H1 (cell line): ENCODE results near the gene DDHD1. TPM values are rescaled to one million over a fixed set of nuclear protein-coding genes. Genes with fewer than 3 reads are reported as not detected.

Experiments used
- CTCF ChIA-PET: fragments of 300-600 bp; sonication (Branson Sonifier 250); formaldehyde crosslinking; loops from one replicate; lab custom pipeline; 2021; ENCODE audit not compliant: partially characterized antibody; lab: Charles Lee
- POLR2A ChIA-PET: fragments of 300-600 bp; sonication (Branson Sonifier 250); formaldehyde crosslinking; loops from one replicate; lab custom pipeline; 2021; ENCODE audit warnings: inconsistent platforms; ENCODE audit not compliant: partially characterized antibody; lab: Charles Lee
- DNase-seq, 2 experiments: peaks; one replicate each; pipeline versions ENCODE4 v3.0.0 to v3.0.0-alpha.2; 2010 to 2022; ENCODE audit warnings: low spot score in 2 of 2, low read depth in 1 of 2, mixed read lengths in 1 of 2
- FAIRE-seq: peaks from 2 replicates; lab custom pipeline; 2011; peaks lifted over from hg19 to GRCh38; lab: Jason Lieb, UNC
- H2AFZ ChIP-seq: 2 replicates; pipeline ENCODE4 v1.8.1; 2012; ENCODE audit warnings: low read length, inconsistent platforms
- H2AK5ac ChIP-seq: 2 replicates; pipeline ENCODE4 v1.6.1; 2013; ENCODE audit warnings: low read depth, low read length
- H2BK120ac ChIP-seq: replicated peaks from 2 replicates; pipeline ENCODE3; 2013; ENCODE audit warnings: low read depth, low read length, inconsistent platforms
- H2BK12ac ChIP-seq: 2 replicates; pipeline ENCODE4 v1.6.1; 2013; ENCODE audit warnings: low read depth, low read length
- H2BK15ac ChIP-seq: 2 replicates; pipeline ENCODE4 v1.6.1; 2013; ENCODE audit warnings: low read length
- H2BK20ac ChIP-seq: 2 replicates; pipeline ENCODE4 v1.6.1; 2013; ENCODE audit warnings: low read length
- H2BK5ac ChIP-seq: 2 replicates; pipeline ENCODE4 v1.6.1; 2013; ENCODE audit warnings: low read depth, low read length
- H3K14ac ChIP-seq: 2 replicates; pipeline ENCODE4 v1.6.1; 2013; ENCODE audit warnings: inconsistent platforms; ENCODE audit not compliant: insufficient read length
- H3K18ac ChIP-seq: 2 replicates; pipeline ENCODE4 v1.6.1; 2013; ENCODE audit warnings: low read length; ENCODE audit errors: extremely low read depth
- H3K23ac ChIP-seq: 2 replicates; pipeline ENCODE4 v1.6.1; 2013; ENCODE audit warnings: inconsistent platforms; ENCODE audit not compliant: insufficient read length
- H3K23me2 ChIP-seq: 2 replicates; pipeline ENCODE4 v1.6.1; 2013; ENCODE audit warnings: low read depth, low read length
- H3K27ac ChIP-seq: 2 replicates; pipeline ENCODE4 v1.6.1; 2011; ENCODE audit warnings: low read depth, low read length, inconsistent platforms
- H3K27me3 ChIP-seq, 4 experiments: replicated peaks in 1 of 4; 1 replicate in 1 of 4; 2 replicates in 3 of 4; pipeline versions ENCODE4 v1.6.1 to v1.8.1; 2011 to 2013; ENCODE audit warnings: low read length in 3 of 4, mild to moderate bottlenecking in 3 of 4, inconsistent platforms in 2 of 4, mixed read lengths in 2 of 4, moderate library complexity in 1 of 4; ENCODE audit not compliant: control insufficient read depth in 3 of 4, insufficient read depth in 3 of 4; ENCODE audit errors: extremely low read depth in 1 of 4
- H3K36me3 ChIP-seq, 4 experiments: 2 replicates each; pipeline versions ENCODE4 v1.6.1 to v1.8.1; 2011 to 2013; ENCODE audit warnings: mild to moderate bottlenecking in 4 of 4, low read length in 3 of 4, moderate library complexity in 2 of 4, control low read depth in 1 of 4, inconsistent platforms in 1 of 4; ENCODE audit not compliant: insufficient read depth in 4 of 4, control insufficient read depth in 2 of 4
- H3K4ac ChIP-seq: replicated peaks from 2 replicates; pipeline ENCODE3; 2013; ENCODE audit warnings: low read length, low read depth, mixed read lengths, inconsistent platforms; ENCODE audit not compliant: insufficient read length
- H3K4me1 ChIP-seq, 4 experiments: replicated peaks in 1 of 4; 1 replicate in 1 of 4; 2 replicates in 3 of 4; pipeline versions ENCODE4 v1.6.1 to v1.8.1; 2011 to 2013; ENCODE audit warnings: low read length in 3 of 4, inconsistent platforms in 2 of 4, mixed read lengths in 1 of 4; ENCODE audit not compliant: insufficient read depth in 4 of 4, control insufficient read depth in 3 of 4
- H3K4me2 ChIP-seq, 2 experiments: 2 replicates each; pipeline versions ENCODE4 v1.6.1 to v1.8.1; 2011 to 2013; ENCODE audit warnings: low read depth in 2 of 2, low read length in 2 of 2, control low read depth in 1 of 2, inconsistent platforms in 1 of 2, mild to moderate bottlenecking in 1 of 2; ENCODE audit not compliant: insufficient read depth in 1 of 2
- H3K4me3 ChIP-seq, 4 experiments: fragments of 200-600, 300-600 bp in 1 of 4; sonication (generic), shearing (Covaris generic), sonication (Bioruptor Twin) in 1 of 4; 2 replicates each; pipeline versions ENCODE4 v1.5.1 to v1.8.1; 2011 to 2016; ENCODE audit warnings: low read length in 4 of 4, low read depth in 3 of 4, control low read depth in 2 of 4, inconsistent platforms in 2 of 4, mild to moderate bottlenecking in 2 of 4, mixed read lengths in 1 of 4, moderate library complexity in 1 of 4; ENCODE audit not compliant: insufficient read depth in 2 of 4; ENCODE audit errors: extremely low read depth in 1 of 4
- H3K56ac ChIP-seq: replicated peaks from 2 replicates; pipeline ENCODE3; 2013; ENCODE audit warnings: low read depth, mild to moderate bottlenecking, mixed read lengths, low read length, inconsistent platforms; ENCODE audit not compliant: insufficient read length
- H3K79me1 ChIP-seq: 2 replicates; pipeline ENCODE4 v1.6.1; 2013; ENCODE audit warnings: low read depth, low read length, control low read depth
- H3K79me2 ChIP-seq, 2 experiments: 2 replicates each; pipeline versions ENCODE4 v1.6.1 to v1.8.1; 2012 to 2013; ENCODE audit warnings: low read length in 2 of 2, mild to moderate bottlenecking in 2 of 2, inconsistent platforms in 1 of 2; ENCODE audit not compliant: insufficient read depth in 2 of 2, control insufficient read depth in 1 of 2
- H3K9ac ChIP-seq, 4 experiments: replicated peaks in 1 of 4; 1 replicate in 1 of 4; 2 replicates in 3 of 4; pipeline versions ENCODE4 v1.6.1 to v1.8.1; 2011 to 2013; ENCODE audit warnings: low read depth in 3 of 4, low read length in 3 of 4, control low read depth in 2 of 4, mild to moderate bottlenecking in 2 of 4, moderate library complexity in 2 of 4, inconsistent platforms in 1 of 4; ENCODE audit errors: extremely low read depth in 1 of 4
- H3K9me3 ChIP-seq, 2 experiments: 2 replicates each; pipeline versions ENCODE4 v1.6.1 to v1.8.1; 2012 to 2013; ENCODE audit warnings: mild to moderate bottlenecking in 2 of 2, moderate library complexity in 2 of 2, control low read depth in 1 of 2, inconsistent platforms in 1 of 2, low read depth in 1 of 2, low read length in 1 of 2, mixed read lengths in 1 of 2; ENCODE audit not compliant: insufficient read depth in 2 of 2
- H4K20me1 ChIP-seq, 2 experiments: replicated peaks in 1 of 2; 2 replicates each; pipeline versions ENCODE3 to v1.8.1; 2011 to 2013; ENCODE audit warnings: inconsistent platforms in 2 of 2, low read length in 2 of 2, mild to moderate bottlenecking in 1 of 2; ENCODE audit not compliant: insufficient read depth in 2 of 2, control insufficient read depth in 1 of 2
- H4K5ac ChIP-seq: 2 replicates; pipeline ENCODE4 v1.6.1; 2013; ENCODE audit warnings: low read length, low read depth, mixed read lengths, inconsistent platforms; ENCODE audit not compliant: insufficient read length
- H4K8ac ChIP-seq: 2 replicates; pipeline ENCODE4 v1.8.0; 2013; ENCODE audit warnings: mild to moderate bottlenecking, moderate library complexity, low read length, inconsistent platforms; ENCODE audit not compliant: insufficient read depth; ENCODE audit errors: extremely low read depth
- H4K91ac ChIP-seq: replicated peaks from 2 replicates; pipeline ENCODE3; 2013; ENCODE audit warnings: low read length, mixed read lengths, inconsistent platforms; ENCODE audit not compliant: insufficient read length
- BACH1 ChIP-seq: IDR thresholded peaks from 2 replicates; pipeline ENCODE4 v1.6.1; 2012; ENCODE audit warnings: low read length, improper control_type of control experiment
- BRCA1 ChIP-seq: IDR thresholded peaks from 2 replicates; pipeline ENCODE4 v1.6.1; 2012; ENCODE audit warnings: low read depth, low read length, improper control_type of control experiment
- CEBPB ChIP-seq: IDR thresholded peaks from 2 replicates; pipeline ENCODE4 v1.6.1; 2012; ENCODE audit warnings: low read depth, low read length
- MAX ChIP-seq: IDR thresholded peaks from 2 replicates; pipeline ENCODE4 v1.6.1; 2012; ENCODE audit warnings: inconsistent platforms
- PHF8 ChIP-seq: fragments of 200-600 bp; sonication (generic); conservative IDR thresholded peaks from 2 replicates; pipeline ENCODE4 v1.7.1; 2012; ENCODE audit warnings: low read depth, mild to moderate bottlenecking, inconsistent platforms, low read length, moderate library complexity
- POLR2A ChIP-seq, 2 experiments: IDR thresholded peaks; 1 replicate in 1 of 2; 2 replicates in 1 of 2; pipeline ENCODE4 v1.6.1; 2011; ENCODE audit warnings: low read depth in 2 of 2, low read length in 2 of 2, mild to moderate bottlenecking in 2 of 2; ENCODE audit errors: control extremely low read depth in 1 of 2
- TAF1 ChIP-seq: IDR thresholded peaks from 2 replicates; pipeline ENCODE4 v1.6.1; 2011; ENCODE audit warnings: mild to moderate bottlenecking, low read depth, low read length
- TBP ChIP-seq: IDR thresholded peaks from 2 replicates; pipeline ENCODE4 v1.6.1; 2011; ENCODE audit warnings: low read depth, low read length, improper control_type of control experiment
- ZNF274 ChIP-seq: IDR thresholded peaks from 2 replicates; pipeline ENCODE4 v1.7.0; 2012; ENCODE audit warnings: low read length, borderline replicate concordance; ENCODE audit errors: extremely low read depth
- WGBS, 2 experiments: shearing (Covaris generic) in 1 of 2; methylation state at CpG; one replicate each; pipeline versions ENCODE4 v1.1.6 to v1.1.7; 2013 to 2015; ENCODE audit warnings: low lambda C conversion rate in 2 of 2, mixed read lengths in 2 of 2, inconsistent platforms in 1 of 2, low coverage in 1 of 2, missing lambda C conversion rate in 1 of 2; ENCODE audit not compliant: insufficient replicate concordance in 2 of 2, insufficient coverage in 1 of 2, insufficient read length in 1 of 2; ENCODE audit errors: extremely low coverage in 1 of 2, missing lambda C conversion rate in 1 of 2; 5-methylcytosine and 5-hydroxymethylcytosine counted together
- long read RNA-seq, 2 experiments: library from RNA in 1 of 2; library from capped mRNA in 1 of 2; stranded (forward); transcript quantifications; one replicate each; pipeline ENCODE4 v2.0.0, GENCODE V29; 2021; ENCODE audit warnings: inconsistent platforms in 1 of 2
- polyA minus RNA-seq, 3 experiments: library from RNA; depleted of rRNA, polyadenylated mRNA; stranded (reverse); fragments of >200 nt; gene quantifications; 1 replicate in 2 of 3; 2 replicates in 1 of 3; pipeline ENCODE4 v1.2.3, GENCODE V29; 2011
- polyA plus RNA-seq, 7 experiments: library from polyadenylated mRNA; depleted of rRNA in 3 of 7; stranded (reverse) in 5 of 7; unstranded in 2 of 7; fragments of >200 nt in 5 of 7; fragments of 200-250 nt in 2 of 7; gene quantifications; 1 replicate in 5 of 7; 2 replicates in 1 of 7; 4 replicates in 1 of 7; pipeline versions ENCODE4 v1.2.1 to v1.2.3, GENCODE V29; 2011 to 2013; ENCODE audit warnings: missing spikeins in 2 of 7, mixed read lengths in 2 of 7
- total RNA-seq: library from RNA; stranded (reverse); fragmentation: NEBNext Ultra II Directional; extraction: Animal tissue kit (Norgen Biotek cat#: 25700); gene quantifications from 2 replicates; pipeline ENCODE4 v1.2.1, GENCODE V29; 2021

The DDHD1 gene
- 14.0 and 16.0 TPM in 2 replicates for total RNA-seq
- 2.6 and 3.6 TPM in 2 replicates for polyA plus RNA-seq (2011; rRNA removed)
- polyA plus RNA-seq (2011; cell fraction: cytosol; rRNA removed): 4.4 TPM
- polyA plus RNA-seq (2011; cell fraction: nucleus; rRNA removed): 4.8 TPM
- polyA plus RNA-seq (2012, experiment 1 of 2): 3.2 to 5.5 TPM (median 3.7 TPM) in 4 replicates
- polyA plus RNA-seq (2012, experiment 2 of 2): 0.24 TPM
- 5.8 TPM for polyA plus RNA-seq (2013, experiment 1 of 2)
- 5.1 TPM for polyA plus RNA-seq (2013, experiment 2 of 2)
- 15.0 and 15.7 TPM in 2 replicates for polyA minus RNA-seq (2011; rRNA and poly(A)+ RNA removed)
- 9.9 TPM for polyA minus RNA-seq (2011; cell fraction: cytosol; rRNA and poly(A)+ RNA removed)
- 44.7 TPM for polyA minus RNA-seq (2011; cell fraction: nucleus; rRNA and poly(A)+ RNA removed)
- long read RNA-seq, experiment 1, partial matches to known transcripts: 3 of 15 reads
- long read RNA-seq, experiment 1, other reads (novel, unspliced or antisense): 12 of 15 reads
- long read RNA-seq, experiment 2, partial matches to known transcripts: 1 of 2 reads
- long read RNA-seq, experiment 2, other reads (novel, unspliced or antisense): 0 of 2 reads

GRCh38 chr14:53152887-53153701 is at the start of gene DDHD1:
Gene DDHD1, minus strand, starts transcription at chr14:53153323. Its CDS starts 225 bp downstream, at chr14:53153098.
- Histone ChIP-seq H3K23ac (peak within 1 kb of the TSS; percentile 55), H2BK120ac (no peak within 1 kb of the TSS), H4K8ac (peak within 1 kb of the TSS; percentile 92), H3K79me1 (peaks cover 3% of the 10 kb centered on the region; the same call in 1 of the 2 replicates), H3K56ac (no peak within 1 kb of the TSS), H3K27ac (no peak within 1 kb of the TSS), H3K23me2 (peaks cover 14% of the 10 kb centered on the region; the same call in 1 of the 2 replicates), H2BK15ac (peak within 1 kb of the TSS; percentile 98; the same call in 1 of the 2 replicates), H3K4me2 (peak within 1 kb of the TSS; percentile 86 to 94), H3K9ac (peak within 1 kb of the TSS; percentile 60 to 74 (median 64)), H2AFZ (peak within 1 kb of the TSS; percentile 96), H4K91ac (peak within 1 kb of the TSS; percentile 56), H3K4me3 (peak within 1 kb of the TSS; percentile 72 to 86 (median 78)), H4K20me1 (peaks cover 5 to 13% of the 10 kb centered on the region in 2 experiments), H4K5ac (peak within 1 kb of the TSS; percentile 41), H3K36me3 (no peaks in the 10 kb centered on the region; a peak in 1 of 8 replicates), H3K27me3 (no peaks in the 10 kb centered on the region; a peak in 1 of 7 replicates), H3K9me3 (no peaks in the 10 kb centered on the region), H3K4ac (peak within 1 kb of the TSS; percentile 65), H3K14ac (peak within 1 kb of the TSS; percentile 58), H3K4me1 (peaks cover 0 to 3% (median 2%) of the 10 kb centered on the region in 4 experiments; a peak in 4 of 7 replicates), H2AK5ac (no peak within 1 kb of the TSS), H3K79me2 (peaks cover 0 to 32% of the 10 kb centered on the region in 2 experiments; a peak in 2 of 4 replicates), H3K18ac (peak within 1 kb of the TSS; percentile 95), H2BK20ac (peak within 1 kb of the TSS; percentile 52; the same call in 1 of the 2 replicates), H2BK5ac (peak within 1 kb of the TSS; percentile 58; the same call in 1 of the 2 replicates), H2BK12ac (peak within 1 kb of the TSS; percentile 20; the same call in 1 of the 2 replicates)
- ChIA-PET POLR2A (interaction anchor here (0.7 to 3.5 kb wide), 7 partner anchors 12 to 201 kb away, joined by 3 to 22 read pairs (median 3); partner anchors contain the start of gene FERMT2), CTCF (interaction anchor here (0.5 to 2.5 kb wide), 9 partner anchors 30 to 1556 kb away, joined by 3 to 9 read pairs (median 3); no protein-coding TSS in a partner anchor)
- peak; percentile 33 to 85 for DNase-seq
- whole genome bisulfite sequencing, 2 experiments: 4% methylated on average over 53 of the region's 93 CpGs; no CpG with 5 or more reads in 1 of the 2 experiments
- no peak for FAIRE-seq
- TF ChIP-seq CEBPB (no peak), ZNF274 (no peak), TBP (peak; percentile 54; the same call in 1 of the 2 replicates), POLR2A (IDR thresholded peaks at IDR 0.05; ENCODE audit: control extremely low read depth in 1 of 2, low read depth in 2 of 2, low read length in 2 of 2) (peak; percentile 55 to 80), MAX (peak; percentile 77), TAF1 (peak; percentile 66), BRCA1 (no peak), PHF8 (peak; percentile 62), BACH1 (peak; percentile 6; the same call in 1 of the 2 replicates)
